Adrenal gland (tissue), 5 donors: ENCODE measurements around the gene LRRC52.

Experiments used
- CTCF ChIP-seq, 6 experiments: fragments of 450-650 bp in 4 of 6; fragments of 200-600 bp in 2 of 6; sonication (generic) in 1 of 6; IDR thresholded peaks; 1 replicate in 5 of 6; 2 replicates in 1 of 6; pipeline versions ENCODE4 v1.5.1 to v1.8.0; 2016 to 2021; ENCODE audit warnings: antibody characterized with exemption in 6 of 6, mild to moderate bottlenecking in 2 of 6, moderate library complexity in 1 of 6
- POLR2A ChIP-seq, 2 donors: fragments of 450-650 bp; IDR thresholded peaks; one replicate each; pipeline ENCODE4 v1.6.1; 2017; ENCODE audit warnings: antibody characterized with exemption in 2 of 2, mild to moderate bottlenecking in 2 of 2, moderate library complexity in 1 of 2
- donor health status: DM: no; HTN: no; CAD: no.

- TF ChIP-seq CTCF (IDR thresholded peaks at IDR 0.05) (no peak), POLR2A (IDR thresholded peaks at IDR 0.05) (no peak)
Measured at GRCh38 chr1:165539306-165539705, 4.5 kb upstream of the LRRC52 start.
